ENCODE data around the gene PRKCE. TPM values are rescaled to one million over a fixed set of nuclear protein-coding genes. Genes with fewer than 3 reads are reported as not detected.

The PRKCE gene
- total RNA-seq, 1 experiment from 2014 or later = 17.7 TPM

GRCh38 chr2:46001741-46002506 lies 350.4 kb downstream of the PRKCE start:
- Mint-ChIP-seq H3K36me3 (ENCODE audit: insufficient read depth, unreplicated experiment) (no peaks in the 10 kb centered on the region), H3K27me3 (ENCODE audit: unreplicated experiment) (no peaks in the 10 kb centered on the region), H3K4me3 (ENCODE audit: low read depth, unreplicated experiment) (no peak overlapping the region), H3K4me1 (ENCODE audit: low read depth, unreplicated experiment) (no peaks in the 10 kb centered on the region), H3K27ac (ENCODE audit: unreplicated experiment) (no peak overlapping the region), H3K9me3 (ENCODE audit: low read depth, unreplicated experiment) (no peaks in the 10 kb centered on the region)
- intact Hi-C loops (cut with micrococcal nuclease; ENCODE audit: unreplicated experiment) = no loop called here
- CTCF ChIA-PET = no interaction called here
- no TSS peak for BruUV-seq (replicated peaks)
- DNase-seq = no peak
- TF ChIP-seq CTCF (IDR thresholded peaks at IDR 0.05; ENCODE audit: unreplicated experiment) = no peak

- H3K9me3 Mint-ChIP-seq (ENCODE audit: low read depth, unreplicated experiment) = no peaks in the 10 kb centered on the region
- no peak for TF ChIP-seq CTCF (IDR thresholded peaks at IDR 0.05; ENCODE audit: unreplicated experiment)
- no peaks in the 10 kb centered on the region for H3K4me1 Mint-ChIP-seq (ENCODE audit: low read depth, unreplicated experiment)
- H3K27ac Mint-ChIP-seq (ENCODE audit: unreplicated experiment) = no peak overlapping the region
- no peaks in the 10 kb centered on the region for H3K36me3 Mint-ChIP-seq (ENCODE audit: insufficient read depth, unreplicated experiment)
- intact Hi-C loops (cut with micrococcal nuclease; ENCODE audit: unreplicated experiment) = no loop called here
- no TSS peak for BruUV-seq (replicated peaks)
- no peak for DNase-seq
- no peak overlapping the region for H3K4me3 Mint-ChIP-seq (ENCODE audit: low read depth, unreplicated experiment)
- no peaks in the 10 kb centered on the region for H3K27me3 Mint-ChIP-seq (ENCODE audit: unreplicated experiment)
- CTCF ChIA-PET = no interaction called here
Measured at GRCh38 chr2:46002507-46002883, 351.0 kb downstream of the PRKCE start.

GRCh38 chr2:46002947-46003346 lies 351.5 kb downstream of the PRKCE start:
- Mint-ChIP-seq H3K36me3 (ENCODE audit: insufficient read depth, unreplicated experiment) (no peaks in the 10 kb centered on the region), H3K4me3 (ENCODE audit: low read depth, unreplicated experiment) (no peak overlapping the region), H3K9me3 (ENCODE audit: low read depth, unreplicated experiment) (no peaks in the 10 kb centered on the region), H3K4me1 (ENCODE audit: low read depth, unreplicated experiment) (no peaks in the 10 kb centered on the region), H3K27ac (ENCODE audit: unreplicated experiment) (no peak overlapping the region), H3K27me3 (ENCODE audit: unreplicated experiment) (no peaks in the 10 kb centered on the region)
- no peak for DNase-seq
- TF ChIP-seq CTCF (IDR thresholded peaks at IDR 0.05; ENCODE audit: unreplicated experiment) = no peak
- CTCF ChIA-PET = no interaction called here
- intact Hi-C loops (cut with micrococcal nuclease; ENCODE audit: unreplicated experiment) = no loop called here
- BruUV-seq (replicated peaks) = no TSS peak

GRCh38 chr2:46003903-46004473 lies 352.5 kb downstream of the PRKCE start:
- H3K4me3 Mint-ChIP-seq (ENCODE audit: low read depth, unreplicated experiment) = no peak overlapping the region
- H3K27me3 Mint-ChIP-seq (ENCODE audit: unreplicated experiment) = no peaks in the 10 kb centered on the region
- TF ChIP-seq CTCF (IDR thresholded peaks at IDR 0.05; ENCODE audit: unreplicated experiment) = no peak
- CTCF ChIA-PET = no interaction called here
- intact Hi-C loops (cut with micrococcal nuclease; ENCODE audit: unreplicated experiment) = no loop called here
- no peak overlapping the region for H3K27ac Mint-ChIP-seq (ENCODE audit: unreplicated experiment)
- H3K36me3 Mint-ChIP-seq (ENCODE audit: insufficient read depth, unreplicated experiment) = no peaks in the 10 kb centered on the region
- H3K9me3 Mint-ChIP-seq (ENCODE audit: low read depth, unreplicated experiment) = no peaks in the 10 kb centered on the region
- DNase-seq = no peak
- no TSS peak for BruUV-seq (replicated peaks)
- H3K4me1 Mint-ChIP-seq (ENCODE audit: low read depth, unreplicated experiment) = no peaks in the 10 kb centered on the region

Data from Calu3 (cell line).